B cell (primary cell): ENCODE data around the gene POLL. TPM values are rescaled to one million over a fixed set of nuclear protein-coding genes. Genes with fewer than 3 reads are reported as not detected.

ENCODE experiments used
- ATAC-seq: fragments of 200-7000 bp; cut with Tn5 transposase; one replicate; pipeline ENCODE4 v1.10.0; 2021; ENCODE audit warnings: low read depth, mild to moderate bottlenecking, moderate number of reproducible peaks, moderate library complexity
- CTCF ChIA-PET: fragments of 350-600 bp; sonication (Branson Sonifier 250); formaldehyde crosslinking; loops from one replicate; lab custom pipeline; 2021; ENCODE audit warnings: antibody characterized with exemption, inconsistent platforms; lab: Charles Lee
- POLR2A ChIA-PET: fragments of 350-600 bp; sonication (Branson Sonifier 250); formaldehyde crosslinking; loops from one replicate; lab custom pipeline; 2021; ENCODE audit warnings: antibody characterized with exemption; lab: Charles Lee
- DNase-seq: peaks from one replicate; pipeline ENCODE4 v3.0.0; 2013
- H2AFZ ChIP-seq: 2 replicates; pipeline ENCODE4 v1.6.1; 2012; ENCODE audit warnings: mild to moderate bottlenecking, low read depth, low read length; ENCODE audit not compliant: insufficient read depth, poor library complexity, severe bottlenecking
- H3K27ac ChIP-seq, 2 donors: 1 replicate in 1 of 2; 2 replicates in 1 of 2; pipeline ENCODE4 v1.5.1; 2012 to 2013; ENCODE audit warnings: low read length in 2 of 2, mild to moderate bottlenecking in 2 of 2, moderate library complexity in 1 of 2
- H3K27me3 ChIP-seq, 4 experiments: fragments of 200-600 bp in 1 of 4; sonication (generic) in 1 of 4; replicated peaks in 1 of 4; 1 replicate in 2 of 4; 2 replicates in 2 of 4; pipeline versions ENCODE4 v1.6.1 to v1.7.0; 2013 to 2016; ENCODE audit warnings: low read length in 3 of 4, mild to moderate bottlenecking in 2 of 4, mixed read lengths in 1 of 4, moderate library complexity in 1 of 4; ENCODE audit not compliant: insufficient read depth in 4 of 4, control insufficient read depth in 3 of 4; ENCODE audit errors: control extremely low read depth in 1 of 4
- H3K36me3 ChIP-seq, 2 experiments: replicated peaks in 1 of 2; 1 replicate in 1 of 2; 2 replicates in 1 of 2; pipeline versions ENCODE4 v1.6.1 to v1.7.1; 2013; ENCODE audit warnings: low read length in 1 of 2; ENCODE audit not compliant: insufficient read depth in 2 of 2, control insufficient read depth in 1 of 2; ENCODE audit errors: control extremely low read depth in 1 of 2, extremely low read depth in 1 of 2
- H3K4me1 ChIP-seq, 2 donors: fragments of 200-600 bp in 1 of 2; sonication (generic) in 1 of 2; 1 replicate in 1 of 2; 2 replicates in 1 of 2; pipeline versions ENCODE4 v1.5.1 to v1.6.1; 2013 to 2017; ENCODE audit warnings: low read length in 2 of 2; ENCODE audit not compliant: control insufficient read depth in 2 of 2, insufficient read depth in 2 of 2
- H3K4me2 ChIP-seq: replicated peaks from 2 replicates; pipeline ENCODE3; 2012; ENCODE audit warnings: mild to moderate bottlenecking, low read depth, low read length; ENCODE audit not compliant: poor library complexity, severe bottlenecking
- H3K4me3 ChIP-seq, 5 experiments: fragments of 200-600 bp in 1 of 5; sonication (generic) in 1 of 5; 1 replicate in 3 of 5; 2 replicates in 2 of 5; pipeline versions ENCODE4 v1.5.1 to v1.7.0; 2011 to 2016; ENCODE audit warnings: low read length in 4 of 5, mild to moderate bottlenecking in 4 of 5, low read depth in 2 of 5, control low read depth in 1 of 5, moderate library complexity in 1 of 5; ENCODE audit not compliant: insufficient read depth in 1 of 5; ENCODE audit errors: control extremely low read depth in 1 of 5, extremely low read depth in 1 of 5
- H3K79me2 ChIP-seq: fragments of 200-600 bp; sonication (generic); one replicate; pipeline ENCODE4 v1.6.0; 2016; ENCODE audit warnings: low read length; ENCODE audit not compliant: control insufficient read depth, insufficient read depth
- H3K9ac ChIP-seq: fragments of 200-600 bp; sonication (generic); 2 replicates; pipeline ENCODE4 v1.6.1; 2017; ENCODE audit warnings: mild to moderate bottlenecking, low read length, moderate library complexity
- H3K9me3 ChIP-seq, 3 donors: one replicate each; pipeline versions ENCODE4 v1.6.1 to v1.7.1; 2013; ENCODE audit warnings: low read length in 2 of 3; ENCODE audit not compliant: control insufficient read depth in 2 of 3, insufficient read depth in 1 of 3; ENCODE audit errors: control extremely low read depth in 1 of 3
- H4K20me1 ChIP-seq: 2 replicates; pipeline ENCODE4 v1.6.0; 2012; ENCODE audit warnings: mild to moderate bottlenecking, low read length; ENCODE audit not compliant: insufficient read depth, control insufficient read depth, poor library complexity, severe bottlenecking
- H3K27ac Mint-ChIP-seq: one replicate; pipeline ENCODE4 v1.8.0; 2021; ENCODE audit warnings: mixed read lengths
- H3K27me3 Mint-ChIP-seq: one replicate; pipeline ENCODE4 v1.8.0; 2021; ENCODE audit warnings: mixed read lengths
- H3K4me1 Mint-ChIP-seq: one replicate; pipeline ENCODE4 v1.8.0; 2021; ENCODE audit warnings: mixed read lengths
- H3K4me3 Mint-ChIP-seq: one replicate; pipeline ENCODE4 v1.8.0; 2021; ENCODE audit warnings: mixed read lengths
- H3K9me3 Mint-ChIP-seq: one replicate; pipeline ENCODE4 v1.8.0; 2022; ENCODE audit warnings: mixed read lengths; ENCODE audit not compliant: insufficient read depth
- CTCF ChIP-seq: fragments of 200-600 bp; IDR thresholded peaks from one replicate; pipeline ENCODE4 v1.8.0; 2022; ENCODE audit warnings: antibody characterized with exemption, mild to moderate bottlenecking
- EZH2 ChIP-seq: IDR thresholded peaks from 2 replicates; pipeline ENCODE4 v1.6.1; 2012; ENCODE audit warnings: borderline replicate concordance, low read depth, mild to moderate bottlenecking, moderate library complexity, low read length; ENCODE audit not compliant: insufficient read depth, poor library complexity, severe bottlenecking
- WGBS: methylation state at CpG from one replicate; pipeline ENCODE4 v1.1.5; 2013; ENCODE audit warnings: missing lambda C conversion rate; ENCODE audit not compliant: insufficient coverage; 5-methylcytosine and 5-hydroxymethylcytosine counted together
- intact Hi-C: fragments of 100-400 bp; cut with micrococcal nuclease; formaldehyde crosslinking; loops from one replicate; pipeline ENCODE4 v1.10.0; 2022
- polyA plus RNA-seq: library from polyadenylated mRNA; depleted of rRNA; stranded (reverse); fragments of >200 nt; gene quantifications from 2 replicates; pipeline ENCODE4 v1.2.3, GENCODE V29; 2012
- total RNA-seq, 2 donors: library from RNA; stranded (reverse); fragments of 120-200 nt in 1 of 2; gene quantifications; 1 replicate in 1 of 2; 2 replicates in 1 of 2; pipeline versions ENCODE4 v1.2.3 to v1.2.4, GENCODE V29; 2013 to 2022

Gene POLL
- total and polyA plus RNA-seq, 2 donors (not counting 1 experiment from before 2014, with no cell fraction given): 46.0 to 46.7 TPM

GRCh38 chr10:101561068-101561915 lies 26.8 kb downstream of the POLL start:
- ChIA-PET CTCF (interaction anchor here (1.7 kb wide), 1 partner anchor 10 kb away, joined by 7 read pairs; no protein-coding TSS in a partner anchor), POLR2A (no interaction called here)
- H3K79me2 ChIP-seq: no peaks in the 10 kb centered on the region
- H3K4me1 ChIP-seq: peaks cover 0 to under 1% of the 10 kb centered on the region in 2 donors
- no peak for TF ChIP-seq CTCF
- no peak for TF ChIP-seq EZH2
- no peak overlapping the region for H3K27ac ChIP-seq
- H4K20me1 ChIP-seq: no peaks in the 10 kb centered on the region
- no peak overlapping the region for H3K4me3 Mint-ChIP-seq
- H3K27me3 Mint-ChIP-seq: peaks cover 29% of the 10 kb centered on the region
- no peak overlapping the region for H3K27ac Mint-ChIP-seq
- intact Hi-C loops: no loop called here
- no peak overlapping the region for H2AFZ ChIP-seq
- peaks cover 5% of the 10 kb centered on the region for H3K4me1 Mint-ChIP-seq
- no peaks in the 10 kb centered on the region for H3K36me3 ChIP-seq
- H3K27me3 ChIP-seq: peaks cover 0 to 16% (median 6%) of the 10 kb centered on the region in 4 experiments
- no peak overlapping the region for H3K9ac ChIP-seq
- no peak for DNase-seq
- no peaks in the 10 kb centered on the region for H3K9me3 ChIP-seq
- H3K4me2 ChIP-seq: no peak overlapping the region
- no peak for ATAC-seq
- H3K9me3 Mint-ChIP-seq: no peaks in the 10 kb centered on the region
- no peak overlapping the region for H3K4me3 ChIP-seq
- WGBS: 88% methylated on average over 12 of the region's 15 CpGs
